BJ (cell line): ENCODE results near the gene PEPD. TPM values are rescaled to one million over a fixed set of nuclear protein-coding genes. Genes with fewer than 3 reads are reported as not detected.

Source experiments
- CTCF ChIA-PET: fragments of 350-600 bp; formaldehyde crosslinking; extraction: SDS; loops from one replicate; lab custom pipeline; 2021; ENCODE audit warnings: antibody characterized with exemption, inconsistent platforms; lab: Yijun Ruan, JAX
- POLR2A ChIA-PET: fragments of 300-600 bp; sonication (Branson Sonifier 250); formaldehyde crosslinking; extraction: SDS; loops from one replicate; lab custom pipeline; 2021; ENCODE audit warnings: antibody characterized with exemption; lab: Charles Lee
- DNase-seq: peaks from one replicate; pipeline ENCODE4 v3.0.0-alpha.2; 2011; ENCODE audit warnings: low read depth
- H3K27me3 ChIP-seq: 2 replicates; pipeline ENCODE4 v1.6.0; 2011; ENCODE audit warnings: low read length; ENCODE audit not compliant: control insufficient read depth, insufficient read depth
- H3K36me3 ChIP-seq: 2 replicates; pipeline ENCODE4 v1.5.1; 2011; ENCODE audit warnings: low read length; ENCODE audit not compliant: control insufficient read depth, insufficient read depth
- H3K4me3 ChIP-seq: 2 replicates; pipeline ENCODE4 v1.5.1; 2011; ENCODE audit warnings: low read depth, mild to moderate bottlenecking, control low read depth, low read length
- CTCF ChIP-seq: IDR thresholded peaks from 2 replicates; pipeline ENCODE4 v1.5.1; 2011; ENCODE audit warnings: low read depth, mild to moderate bottlenecking, control low read depth, inconsistent platforms, low read length, moderate library complexity; ENCODE audit not compliant: insufficient read depth
- polyA plus RNA-seq: library from polyadenylated mRNA; depleted of rRNA; stranded (reverse); fragments of >200 nt; gene quantifications from 2 replicates; pipeline ENCODE4 v1.2.3, GENCODE V29; 2011

PEPD gene
- polyA plus RNA-seq, 1 experiment = 97.6 TPM

- ChIA-PET CTCF (interaction anchor here (0.7 to 1.9 kb wide), 3 partner anchors 11 to 313 kb away, joined by 3 to 6 read pairs (median 3); no protein-coding TSS in a partner anchor), POLR2A (no interaction called here)
- H3K4me3 ChIP-seq = no peak overlapping the region
- no peaks in the 10 kb centered on the region for H3K27me3 ChIP-seq
- peaks cover 3% of the 10 kb centered on the region; the same call in 1 of the 2 replicates for H3K36me3 ChIP-seq
- TF ChIP-seq CTCF = no peak
- DNase-seq = no peak
Observed at GRCh38 chr19:33458807-33459206, 62.8 kb downstream of the PEPD start.

DNA sequence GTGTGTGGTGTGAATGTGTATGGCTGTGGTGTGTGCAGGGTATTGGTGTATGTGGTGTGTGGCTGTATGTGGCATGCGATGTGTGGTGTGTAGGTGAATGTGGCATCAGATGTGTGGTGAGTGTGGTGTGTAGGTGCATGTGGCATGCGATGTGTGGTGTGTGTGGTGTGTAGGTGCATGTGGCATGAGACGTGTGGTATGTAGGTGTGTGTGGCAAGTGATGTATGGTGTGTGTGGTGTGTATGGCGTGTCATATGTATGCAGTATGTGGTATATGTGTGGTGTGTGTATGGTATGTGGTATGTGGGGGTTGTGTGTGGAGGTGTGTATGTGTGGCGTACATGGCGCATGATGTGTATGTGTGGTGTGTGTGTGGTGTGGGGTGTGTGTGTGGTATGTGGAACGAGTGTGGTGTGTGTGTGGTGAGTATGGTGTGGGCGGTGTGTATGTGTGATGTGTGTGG, 63.4 kb downstream of the PEPD start:
- POLR2A ChIA-PET = no interaction called here
- CTCF ChIA-PET = no interaction called here
- DNase-seq = no peak
- Histone ChIP-seq H3K27me3 (no peaks in the 10 kb centered on the region), H3K36me3 (peaks cover 2% of the 10 kb centered on the region; the same call in 1 of the 2 replicates), H3K4me3 (no peak overlapping the region)
- no peak for TF ChIP-seq CTCF

GRCh38 chr19:33456845-33457220, 64.8 kb downstream of the PEPD start:
- H3K36me3 ChIP-seq = peaks cover 2% of the 10 kb centered on the region; the same call in 1 of the 2 replicates
- no peaks in the 10 kb centered on the region for H3K27me3 ChIP-seq
- no peak overlapping the region for H3K4me3 ChIP-seq
- CTCF ChIA-PET = no interaction called here
- no peak for TF ChIP-seq CTCF
- POLR2A ChIA-PET = no interaction called here
- no peak for DNase-seq

GRCh38 chr19:33456076-33456844, 65.3 kb downstream of the PEPD start:
- CTCF ChIA-PET = interaction anchor here (0.5 to 1.4 kb wide), 3 partner anchors 26 to 92 kb away, joined by 3 to 4 read pairs (median 3); no protein-coding TSS in a partner anchor
- POLR2A ChIA-PET = no interaction called here
- H3K36me3 ChIP-seq = peaks cover 2% of the 10 kb centered on the region; the same call in 1 of the 2 replicates
- H3K4me3 ChIP-seq = no peak overlapping the region
- H3K27me3 ChIP-seq = no peaks in the 10 kb centered on the region
- no peak for TF ChIP-seq CTCF
- DNase-seq = no peak

GRCh38 chr19:33453265-33453664, 68.3 kb downstream of the PEPD start:
- DNase-seq = no peak
- ChIA-PET POLR2A (no interaction called here), CTCF (interaction anchor here (1.3 kb wide), 1 partner anchor 325 kb away, joined by 3 read pairs; no protein-coding TSS in a partner anchor)
- peaks cover 1% of the 10 kb centered on the region; the same call in 1 of the 2 replicates for H3K36me3 ChIP-seq
- no peak overlapping the region for H3K4me3 ChIP-seq
- no peaks in the 10 kb centered on the region; the same call in 1 of the 2 replicates for H3K27me3 ChIP-seq
- TF ChIP-seq CTCF = no peak
